Tibial nerve (tissue), 4 donors: ENCODE data around the gene SCIN. TPM values are rescaled to one million over a fixed set of nuclear protein-coding genes. Genes with fewer than 3 reads are reported as not detected.
"Not testable (repeated sequence)": the region's sequence is repeated elsewhere in the genome, so short reads cannot be mapped to it uniquely, and the experiment has no call there.

Source experiments
- DNase-seq, 2 donors: peaks; one replicate each; pipeline ENCODE4 v3.0.0-alpha.2; 2019; ENCODE audit warnings: low spot score in 2 of 2
- H3K27ac ChIP-seq, 4 donors: fragments of 200-600 bp; sonication (generic) in 3 of 4; one replicate each; pipeline ENCODE4 v1.5.1; 2017 to 2019; ENCODE audit warnings: mild to moderate bottlenecking in 1 of 4
- H3K27me3 ChIP-seq, 2 donors: fragments of 200-600 bp; sonication (generic) in 1 of 2; one replicate each; pipeline versions ENCODE4 v1.5.1 to v1.6.0; 2017 to 2019
- H3K36me3 ChIP-seq, 3 donors: fragments of 200-600 bp; sonication (generic); one replicate each; pipeline ENCODE4 v1.5.1; 2018 to 2019
- H3K4me1 ChIP-seq, 4 donors: fragments of 200-600 bp; sonication (generic) in 3 of 4; one replicate each; pipeline ENCODE4 v1.5.1; 2017 to 2019
- H3K4me3 ChIP-seq, 4 donors: fragments of 200-600 bp; sonication (generic) in 3 of 4; one replicate each; pipeline ENCODE4 v1.5.1; 2017 to 2019; ENCODE audit warnings: mild to moderate bottlenecking in 1 of 4, moderate library complexity in 1 of 4
- H3K9me3 ChIP-seq, 4 donors: fragments of 200-600 bp; sonication (generic) in 3 of 4; one replicate each; pipeline ENCODE4 v1.5.1; 2017 to 2019
- CTCF ChIP-seq, 5 experiments: fragments of 200-600 bp in 3 of 5; fragments of 450-650 bp in 2 of 5; sonication (generic) in 3 of 5; IDR thresholded peaks; one replicate each; pipeline ENCODE4 v1.5.1; 2016 to 2019; ENCODE audit warnings: antibody characterized with exemption in 5 of 5, mild to moderate bottlenecking in 3 of 5, moderate library complexity in 2 of 5
- EP300 ChIP-seq, 2 donors: sonication (generic); formaldehyde crosslinking; IDR thresholded peaks; one replicate each; pipeline ENCODE4 v1.6.1; 2017; ENCODE audit warnings: antibody characterized with exemption in 2 of 2, mild to moderate bottlenecking in 1 of 2
- POLR2A ChIP-seq, 2 donors: fragments of 450-650 bp; IDR thresholded peaks; one replicate each; pipeline ENCODE4 v1.6.1; 2017; ENCODE audit warnings: antibody characterized with exemption in 2 of 2, mild to moderate bottlenecking in 2 of 2, moderate library complexity in 2 of 2
- WGBS, 2 donors: methylation state at CpG; one replicate each; pipeline ENCODE4 v1.1.5; 2018; 5-methylcytosine and 5-hydroxymethylcytosine counted together
- total RNA-seq, 4 donors: library from RNA; depleted of rRNA; stranded (reverse); fragments of >200 nt; gene quantifications; one replicate each; pipeline ENCODE4 v1.1.0, GENCODE V29; 2016

Gene SCIN
- total RNA-seq, 4 donors from 2014 or later = under 0.01 to 7.0 (median 2.2) TPM

- no peaks in the 10 kb centered on the region for H3K4me1 ChIP-seq
- TF ChIP-seq POLR2A (IDR thresholded peaks at IDR 0.05) = no peak
- no peak for TF ChIP-seq CTCF (IDR thresholded peaks at IDR 0.05)
- no peak for TF ChIP-seq EP300 (IDR thresholded peaks at IDR 0.05)
These were observed 19.6 kb upstream of the SCIN start for GRCh38 chr7:12550956-12551355.

GRCh38 chr7:12552876-12553275 lies 17.6 kb upstream of the SCIN start:
- TF ChIP-seq EP300 (IDR thresholded peaks at IDR 0.05) (no peak), POLR2A (IDR thresholded peaks at IDR 0.05) (no peak), CTCF (IDR thresholded peaks at IDR 0.05) (no peak)
- Histone ChIP-seq H3K27ac (no peak overlapping the region), H3K36me3 (no peaks in the 10 kb centered on the region), H3K4me1 (no peaks in the 10 kb centered on the region), H3K4me3 (no peak overlapping the region), H3K9me3 (peaks cover 0 to 9% (median 0%) of the 10 kb centered on the region in 4 donors), H3K27me3 (no peaks in the 10 kb centered on the region)
- WGBS, 2 donors = 58 to 76% methylated on average over 1 of the region's 1 CpG
- no peak for DNase-seq

More at GRCh38 chr7:12550956-12551355, 19.6 kb upstream of the SCIN start:
- DNase-seq = no peak
- H3K9me3 ChIP-seq = peaks cover 0 to under 1% (median 0%) of the 10 kb centered on the region in 4 donors
- 76 to 82% methylated on average over 4 of the region's 4 CpGs for WGBS, 2 donors
- no peaks in the 10 kb centered on the region for H3K36me3 ChIP-seq
- no peak overlapping the region for H3K27ac ChIP-seq
- no peaks in the 10 kb centered on the region for H3K27me3 ChIP-seq
- H3K4me3 ChIP-seq = no peak overlapping the region

- peaks cover 0 to 9% (median 0%) of the 10 kb centered on the region in 4 donors for H3K9me3 ChIP-seq
- TF ChIP-seq EP300 (IDR thresholded peaks at IDR 0.05) (no peak), CTCF (IDR thresholded peaks at IDR 0.05) (no peak), POLR2A (IDR thresholded peaks at IDR 0.05) (no peak)
- H3K4me1 ChIP-seq = no peaks in the 10 kb centered on the region
- no peaks in the 10 kb centered on the region for H3K36me3 ChIP-seq
- no peak for DNase-seq
- no peak overlapping the region for H3K27ac ChIP-seq
- H3K4me3 ChIP-seq = no peak overlapping the region
- no peaks in the 10 kb centered on the region for H3K27me3 ChIP-seq
These were observed 17.1 kb upstream of the SCIN start for GRCh38 chr7:12553416-12553815.

- H3K27me3 ChIP-seq = no peaks in the 10 kb centered on the region
- no peak overlapping the region for H3K27ac ChIP-seq
- H3K4me1 ChIP-seq = no peaks in the 10 kb centered on the region
- no peak overlapping the region for H3K4me3 ChIP-seq
- H3K36me3 ChIP-seq = no peaks in the 10 kb centered on the region
- no peak for DNase-seq
- H3K9me3 ChIP-seq = peaks cover 0 to 9% (median 0%) of the 10 kb centered on the region in 4 donors
- no peak for TF ChIP-seq POLR2A (IDR thresholded peaks at IDR 0.05)
- TF ChIP-seq CTCF (IDR thresholded peaks at IDR 0.05) = no peak
- no peak for TF ChIP-seq EP300 (IDR thresholded peaks at IDR 0.05)
- WGBS, 2 donors = 74% methylated on average over 2 of the region's 2 CpGs
These were observed 16.2 kb upstream of the SCIN start for GRCh38 chr7:12554351-12554750.

- peaks cover 0 to 9% (median 0%) of the 10 kb centered on the region in 4 donors for H3K9me3 ChIP-seq
- H3K36me3 ChIP-seq = no peaks in the 10 kb centered on the region
- 80 to 91% methylated on average over 6 of the region's 6 CpGs for WGBS, 2 donors
- DNase-seq = no peak
- no peaks in the 10 kb centered on the region for H3K27me3 ChIP-seq
- no peak overlapping the region for H3K4me3 ChIP-seq
- no peak overlapping the region for H3K27ac ChIP-seq
- TF ChIP-seq POLR2A (IDR thresholded peaks at IDR 0.05) (no peak), EP300 (IDR thresholded peaks at IDR 0.05) (no peak), CTCF (IDR thresholded peaks at IDR 0.05) (no peak)
- H3K4me1 ChIP-seq = no peaks in the 10 kb centered on the region
These were observed 15.6 kb upstream of the SCIN start for GRCh38 chr7:12554872-12555271.

GRCh38 chr7:12555695-12556094 lies 14.8 kb upstream of the SCIN start:
- H3K4me3 ChIP-seq, DNase-seq, H3K27me3 ChIP-seq, H3K27ac ChIP-seq, H3K4me1 ChIP-seq, H3K9me3 ChIP-seq, H3K36me3 ChIP-seq: not testable (repeated sequence)
- WGBS, 2 donors = 95 to 96% methylated on average over 6 of the region's 6 CpGs

- WGBS, 2 donors = 96% methylated on average over 34 to 58 of the region's 60 CpGs
- H3K27ac ChIP-seq, H3K27me3 ChIP-seq, H3K4me1 ChIP-seq, DNase-seq, H3K36me3 ChIP-seq, H3K9me3 ChIP-seq, H3K4me3 ChIP-seq: not testable (repeated sequence)
These were observed 14.3 kb upstream of the SCIN start for GRCh38 chr7:12556139-12556792.
